HG02642 (cell line): ENCODE measurements around the gene ZNF423.
"Not testable (repeated sequence)": the region's sequence is repeated elsewhere in the genome, so short reads cannot be mapped to it uniquely, and the experiment has no call there.

Experiments used
- ATAC-seq: cut with Tn5 transposase; IDR thresholded peaks from one replicate; pipeline ENCODE4 v1.9.1; 2021; ENCODE audit warnings: mild to moderate bottlenecking; ENCODE audit not compliant: unreplicated experiment, poor library complexity

Gene ZNF423

DNA sequence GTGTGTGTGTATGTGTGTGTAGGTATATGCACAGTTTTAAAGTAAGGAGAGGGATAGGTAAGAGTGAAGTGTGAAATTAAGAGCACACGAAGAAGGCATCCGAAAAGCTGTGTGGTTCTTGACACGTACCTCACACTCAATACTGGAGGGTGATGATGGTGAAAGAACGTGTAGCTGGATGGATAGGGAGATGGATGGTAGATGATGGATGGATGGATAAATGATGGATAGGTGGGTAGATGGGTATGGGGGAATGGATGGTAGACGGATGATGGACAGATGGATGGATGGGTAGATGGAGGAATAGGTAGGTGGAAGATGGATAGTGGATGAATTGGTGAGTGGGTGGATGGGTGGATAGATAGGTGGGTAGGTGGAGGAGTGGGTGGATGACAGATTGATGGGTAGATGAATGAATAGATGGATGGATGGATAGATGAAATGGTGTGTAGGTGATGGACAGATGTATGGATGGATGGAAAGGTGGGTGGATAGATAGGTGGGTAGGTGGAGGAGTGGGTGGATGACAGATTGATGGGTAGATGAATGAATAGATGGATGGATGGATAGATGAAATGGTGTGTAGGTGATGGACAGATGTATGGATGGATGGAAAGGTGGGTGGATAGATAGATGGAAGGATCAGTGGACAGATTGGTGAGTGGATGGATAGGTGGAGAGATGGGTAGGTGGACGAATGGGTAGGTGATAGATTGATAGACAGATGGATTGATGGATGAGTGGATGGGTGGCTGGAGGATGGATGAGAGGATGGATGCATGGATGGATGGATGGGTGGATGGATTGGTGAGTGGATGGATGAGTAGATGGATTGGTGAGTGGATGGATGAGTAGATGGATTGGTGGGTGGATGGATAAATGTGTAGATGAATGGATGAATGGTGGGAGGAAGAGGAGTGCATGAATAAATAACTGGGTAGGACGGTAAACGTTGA, 349.6 kb downstream of the ZNF423 start:
- ATAC-seq = not testable (repeated sequence)

DNA sequence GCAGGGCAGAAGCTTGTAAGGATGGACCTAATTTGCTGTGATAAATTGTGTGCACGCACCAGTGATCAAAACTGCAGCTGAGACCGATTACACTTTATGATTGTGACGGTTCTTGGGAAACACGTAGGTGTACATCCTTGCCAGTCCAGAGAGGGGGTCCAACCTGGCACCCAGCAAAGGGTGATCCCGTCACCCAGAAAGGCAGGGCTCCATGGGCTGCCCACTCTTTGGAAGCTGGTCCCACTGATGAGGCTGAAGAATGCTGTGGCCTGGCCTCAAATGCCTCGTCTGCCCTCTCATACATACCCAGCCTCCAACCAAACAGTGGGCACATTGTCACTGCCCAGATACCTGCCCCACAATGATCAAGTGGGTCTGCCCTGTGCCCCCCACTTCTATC, 350.4 kb downstream of the ZNF423 start:
- ATAC-seq = no peak

GRCh38 chr16:49504626-49505025, 351.3 kb downstream of the ZNF423 start:
- no peak for ATAC-seq

GRCh38 chr16:49504023-49504364, 351.9 kb downstream of the ZNF423 start:
- ATAC-seq = no peak

DNA sequence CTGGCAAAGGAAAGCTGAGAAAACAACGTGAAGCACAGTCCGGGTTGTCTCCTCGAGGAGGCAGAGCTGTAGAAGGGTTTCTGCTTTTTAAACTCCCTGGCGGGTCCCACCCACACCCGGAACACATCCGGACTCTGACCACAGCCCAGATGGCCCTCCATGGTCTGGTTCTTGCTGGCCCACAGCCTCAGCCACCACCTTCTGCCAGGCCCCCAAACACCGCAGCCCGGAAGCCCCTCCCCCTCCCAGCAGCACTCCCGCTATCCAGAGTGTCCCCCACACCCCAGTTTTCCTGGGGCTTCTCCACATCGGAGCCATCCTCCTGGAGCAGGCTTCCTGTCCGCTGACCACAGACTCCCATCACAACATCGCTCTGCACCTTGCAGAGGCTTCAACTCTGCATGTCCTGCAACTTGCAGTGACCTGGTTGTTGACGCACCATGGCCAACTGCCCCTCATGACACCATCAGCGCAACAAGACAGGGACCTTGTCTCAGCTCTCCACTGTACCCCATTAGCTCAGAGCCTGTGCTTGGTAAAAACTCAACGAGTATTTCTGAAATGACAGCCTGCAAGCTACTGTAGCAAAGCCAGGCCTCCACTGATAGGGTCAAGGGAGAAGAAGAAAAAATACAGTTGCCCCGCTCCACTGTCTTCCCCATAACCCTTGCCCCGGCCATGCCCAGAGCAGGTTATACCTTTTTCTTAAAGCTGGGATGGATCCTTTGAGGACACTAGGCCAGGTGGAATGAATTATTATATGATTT, 352.5 kb downstream of the ZNF423 start:
- peak; percentile 72 for ATAC-seq

GRCh38 chr16:49502136-49502881, 353.6 kb downstream of the ZNF423 start:
- ATAC-seq = no peak

GRCh38 chr16:49499869-49500610, 355.9 kb downstream of the ZNF423 start:
- no peak for ATAC-seq

GRCh38 chr16:49499414-49499785, 356.5 kb downstream of the ZNF423 start:
- ATAC-seq = no peak

GRCh38 chr16:49498666-49499413, 357.1 kb downstream of the ZNF423 start:
- no peak for ATAC-seq

GRCh38 chr16:49498264-49498663, 357.6 kb downstream of the ZNF423 start:
- no peak for ATAC-seq

DNA sequence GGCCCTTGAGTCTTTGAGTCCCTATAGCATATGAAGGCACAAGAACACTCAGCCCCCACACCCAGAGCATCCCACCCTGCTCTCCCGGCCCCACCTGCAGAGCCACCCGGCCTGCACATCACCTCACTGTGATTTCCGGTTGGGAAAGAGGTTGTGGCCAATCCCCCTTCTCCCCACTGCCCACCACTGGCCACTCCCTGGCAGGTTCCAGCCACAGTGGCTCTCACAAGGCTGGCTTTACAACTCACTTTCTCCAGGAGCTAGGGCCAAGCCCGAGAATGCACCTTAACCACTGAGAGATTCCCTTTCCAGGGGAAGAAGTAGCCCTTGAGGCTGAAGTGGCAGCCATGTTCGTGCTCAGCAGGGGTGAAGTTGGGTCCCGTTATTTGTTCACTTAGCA, 358.4 kb downstream of the ZNF423 start:
- ATAC-seq = no peak

- ATAC-seq = no peak
Observed at GRCh38 chr16:49496656-49497055, 359.3 kb downstream of the ZNF423 start.

- no peak for ATAC-seq
Observed at GRCh38 chr16:49495596-49496355, 360.1 kb downstream of the ZNF423 start.

GRCh38 chr16:49494891-49495566, 360.9 kb downstream of the ZNF423 start:
- ATAC-seq = no peak

- ATAC-seq = no peak
Observed at GRCh38 chr16:49494474-49494873, 361.4 kb downstream of the ZNF423 start.

- no peak for ATAC-seq
Observed at GRCh38 chr16:49493836-49494235, 362.1 kb downstream of the ZNF423 start.

- ATAC-seq = no peak
Observed at GRCh38 chr16:49492896-49493626, 362.9 kb downstream of the ZNF423 start.
